ENCODE data around the gene TMA7.
"Not testable (repeated sequence)": the region's sequence is repeated elsewhere in the genome, so short reads cannot be mapped to it uniquely, and the experiment has no call there.

The TMA7 gene

GRCh38 chr3:48436477-48436787 lies 3.6 kb upstream of the TMA7 start:
- no peak for DNase-seq (ENCODE audit: low read depth in 2 of 2)

- no peak for DNase-seq (ENCODE audit: low read depth in 2 of 2)
These were observed 3.2 kb upstream of the TMA7 start for GRCh38 chr3:48436855-48437254.

- DNase-seq (ENCODE audit: low read depth in 2 of 2), result no peak
These were observed 2.2 kb upstream of the TMA7 start for GRCh38 chr3:48437812-48438211.

- DNase-seq (ENCODE audit: low read depth in 2 of 2), result no peak
These were observed 517 bp downstream of the TMA7 start for GRCh38 chr3:48440590-48440958.

- DNase-seq (ENCODE audit: low read depth in 2 of 2), result no peak
These were observed 1.9 kb downstream of the TMA7 start for GRCh38 chr3:48441940-48442339.

GRCh38 chr3:48445277-48445882 lies 5.3 kb downstream of the TMA7 start:
- DNase-seq (ENCODE audit: low read depth in 2 of 2), result no peak

GRCh38 chr3:48446043-48446424 lies 6.0 kb downstream of the TMA7 start:
- DNase-seq (ENCODE audit: low read depth in 2 of 2), result no peak

- peak; percentile 72 to 86 for DNase-seq (ENCODE audit: low read depth in 2 of 2)
These were observed 6.6 kb downstream of the TMA7 start, which contains the start of gene ATRIP for GRCh38 chr3:48446425-48447193. ATRIP (plus strand) TSS chr3:48446737; CDS start chr3:48446846, 109 bp downstream.

GRCh38 chr3:48451270-48451669 lies 11.2 kb downstream of the TMA7 start:
- DNase-seq (ENCODE audit: low read depth in 2 of 2), result no peak

GRCh38 chr3:48456456-48456855 lies 16.4 kb downstream of the TMA7 start:
- DNase-seq (ENCODE audit: low read depth in 2 of 2), result no peak

- DNase-seq (ENCODE audit: low read depth in 2 of 2), result no peak
These were observed 19.3 kb downstream of the TMA7 start for GRCh38 chr3:48459331-48459730.

GRCh38 chr3:48459773-48460516 lies 19.9 kb downstream of the TMA7 start:
- no peak for DNase-seq (ENCODE audit: low read depth in 2 of 2)

- no peak for DNase-seq (ENCODE audit: low read depth in 2 of 2)
These were observed 20.5 kb downstream of the TMA7 start for GRCh38 chr3:48460517-48460902.

GRCh38 chr3:48461767-48462166 lies 21.7 kb downstream of the TMA7 start:
- DNase-seq (ENCODE audit: low read depth in 2 of 2), result not testable (repeated sequence)

- no peak for DNase-seq (ENCODE audit: low read depth in 2 of 2)
These were observed 23.6 kb downstream of the TMA7 start for GRCh38 chr3:48463703-48464102.

- DNase-seq (ENCODE audit: low read depth in 2 of 2), result no peak
These were observed 24.7 kb downstream of the TMA7 start for GRCh38 chr3:48464713-48465221.

- no peak for DNase-seq (ENCODE audit: low read depth in 2 of 2)
These were observed 25.1 kb downstream of the TMA7 start for GRCh38 chr3:48465237-48465530.

- DNase-seq (ENCODE audit: low read depth in 2 of 2), result peak; percentile 64 to 73
These were observed 25.7 kb downstream of the TMA7 start for GRCh38 chr3:48465531-48466378.

GRCh38 chr3:48466386-48467109 lies 26.5 kb downstream of the TMA7 start:
- DNase-seq (ENCODE audit: low read depth in 2 of 2), result no peak

- no peak for DNase-seq (ENCODE audit: low read depth in 2 of 2)
These were observed 27.0 kb downstream of the TMA7 start for GRCh38 chr3:48467110-48467454.

GRCh38 chr3:48467473-48468267 lies 27.6 kb downstream of the TMA7 start:
- DNase-seq (ENCODE audit: low read depth in 2 of 2), result no peak
